Posterior vena cava (tissue), 2 donors: ENCODE measurements around the gene PPP1R3D. TPM values are rescaled to one million over a fixed set of nuclear protein-coding genes. Genes with fewer than 3 reads are reported as not detected.
"Not testable (repeated sequence)": the region's sequence is repeated elsewhere in the genome, so short reads cannot be mapped to it uniquely, and the experiment has no call there.

Experiments used
- DNase-seq: peaks from one replicate; pipeline ENCODE4 v3.0.0-alpha.2; 2020; ENCODE audit warnings: low spot score
- intact Hi-C, 2 donors: fragments of 100-400 bp; cut with DNase I; formaldehyde crosslinking; loops; one replicate each; pipeline versions ENCODE4 v1.14.1 to v1.14.2; 2022 to 2023
- long read RNA-seq, 2 donors: library from polyadenylated mRNA; unstranded; transcript quantifications; one replicate each; pipeline ENCODE4 v2.0.0, GENCODE V29; 2020 to 2021
- total RNA-seq, 2 donors: library from RNA; stranded (reverse); fragmentation: NEBNext Ultra II Directional; extraction: Animal tissue kit (Norgen Biotek cat#: 25700); gene quantifications; one replicate each; pipeline ENCODE4 v1.2.1, GENCODE V29; 2021
- donor health status: DM: yes; HTN: yes; CAD: no.
- donor health status: DM: yes; HTN: yes; CAD: no.

The PPP1R3D gene, protein sequence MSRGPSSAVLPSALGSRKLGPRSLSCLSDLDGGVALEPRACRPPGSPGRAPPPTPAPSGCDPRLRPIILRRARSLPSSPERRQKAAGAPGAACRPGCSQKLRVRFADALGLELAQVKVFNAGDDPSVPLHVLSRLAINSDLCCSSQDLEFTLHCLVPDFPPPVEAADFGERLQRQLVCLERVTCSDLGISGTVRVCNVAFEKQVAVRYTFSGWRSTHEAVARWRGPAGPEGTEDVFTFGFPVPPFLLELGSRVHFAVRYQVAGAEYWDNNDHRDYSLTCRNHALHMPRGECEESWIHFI
- total RNA-seq: 1 to 10 TPM; 7.2 to 9.2 TPM
- long read RNA-seq, donor 1, transcript PPP1R3D-201 (1 exons, 3,630 nt): major isoform, 5 of 5 reads
- long read RNA-seq, donor 1, partial matches to known transcripts: 0 of 5 reads
- long read RNA-seq, donor 1, other reads (novel, unspliced or antisense): 0 of 5 reads
- long read RNA-seq, donor 2, partial matches to known transcripts: 0 of 3 reads
- long read RNA-seq, donor 2, other reads (novel, unspliced or antisense): 0 of 3 reads

DNA sequence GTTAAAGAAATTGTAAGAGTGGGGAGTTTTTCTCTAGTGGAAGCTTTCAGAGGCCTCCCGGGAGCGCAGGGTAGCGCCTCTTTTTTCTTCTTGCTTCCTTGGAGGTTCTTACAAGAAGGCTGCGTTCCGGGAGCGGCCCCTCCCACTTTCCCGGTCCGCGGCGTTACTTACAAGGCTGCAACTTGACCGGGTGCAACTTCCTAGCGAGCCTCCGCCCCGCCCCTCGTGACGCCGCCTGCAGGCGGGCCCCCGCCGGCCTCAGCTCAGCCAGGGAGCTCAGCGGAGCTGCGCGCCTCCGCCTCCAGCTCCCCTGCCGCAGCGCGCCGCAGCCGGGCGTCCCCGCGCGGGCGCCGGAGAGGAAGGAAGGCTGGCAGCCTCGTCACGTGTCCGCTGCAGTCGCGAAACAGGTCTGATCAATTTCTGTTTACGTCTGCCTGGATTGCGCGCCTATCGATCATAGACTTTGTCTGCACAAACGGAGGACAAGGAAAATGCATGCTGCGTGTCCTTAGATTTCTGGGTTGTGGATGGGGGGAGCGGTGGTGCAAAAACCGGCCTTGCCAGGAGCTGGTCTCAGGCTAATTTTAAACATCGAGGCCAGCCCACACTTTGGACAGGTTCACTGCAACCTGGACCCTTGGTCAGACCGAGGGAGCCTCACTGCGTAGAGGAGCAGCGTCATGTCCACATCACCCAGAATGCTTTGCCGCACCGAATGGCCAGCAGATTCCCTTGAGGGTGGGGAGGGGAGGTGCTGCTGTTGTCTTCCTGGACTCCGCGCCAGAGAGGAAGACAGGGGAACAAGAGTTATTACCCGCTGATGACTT lies at the start of gene PPP1R3D, which contains the start of gene FAM217B:
PPP1R3D (minus strand) TSS at position 177 of the 827 bp plus-strand sequence. CDS start 374 bp downstream, outside the sequence.
FAM217B (plus strand) TSS at position 261 of the 827 bp plus-strand sequence. CDS start 3,555 bp downstream, outside the sequence.
- DNase-seq: peak; percentile 99

DNA sequence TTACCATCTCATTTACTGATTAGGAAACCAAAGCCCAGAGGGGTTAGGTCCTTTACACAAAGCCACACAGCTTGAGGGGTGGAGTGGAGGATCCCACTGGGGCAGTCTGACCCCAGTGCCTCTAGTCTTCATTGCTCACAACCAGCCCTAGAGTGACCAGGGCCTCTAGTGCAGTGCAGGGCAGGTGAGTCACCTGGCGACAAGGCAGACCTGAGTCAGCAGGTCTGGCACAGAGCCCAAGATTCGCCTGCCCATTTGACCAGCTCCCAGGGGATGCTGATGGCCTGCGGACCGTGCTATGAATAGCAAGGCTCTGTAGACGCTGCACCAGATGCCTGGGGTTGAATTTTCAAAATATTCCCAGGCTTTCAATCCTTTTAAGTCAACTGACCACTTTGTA lies 48.0 kb upstream of the PPP1R3D start:
- no peak for DNase-seq
- intact Hi-C loops: no loop called here

More for the DNA sequence above, at the start of gene PPP1R3D, which contains the start of gene FAM217B:
- intact Hi-C loops: no loop called here

DNA sequence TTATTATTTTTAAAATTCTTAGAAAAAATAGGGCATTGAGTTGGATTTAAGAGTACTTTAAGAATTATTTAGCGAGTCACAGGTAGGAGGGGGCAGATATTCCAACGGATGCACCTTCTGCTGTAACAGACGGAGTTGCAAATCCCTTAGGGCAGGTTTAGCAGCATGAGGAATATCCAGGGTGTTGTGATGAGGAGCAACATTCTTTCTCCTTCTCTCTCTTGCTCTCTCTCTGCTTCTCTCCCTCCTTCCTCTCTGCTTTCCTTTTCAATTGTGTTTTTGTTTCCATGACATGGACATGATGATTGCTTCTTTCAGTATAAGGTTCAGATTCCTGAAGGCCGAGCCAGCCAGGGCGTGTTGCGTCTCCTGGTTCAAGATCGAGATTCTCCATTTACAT lies 47.0 kb upstream of the PPP1R3D start:
- intact Hi-C loops: no loop called here
- DNase-seq: no peak

DNA sequence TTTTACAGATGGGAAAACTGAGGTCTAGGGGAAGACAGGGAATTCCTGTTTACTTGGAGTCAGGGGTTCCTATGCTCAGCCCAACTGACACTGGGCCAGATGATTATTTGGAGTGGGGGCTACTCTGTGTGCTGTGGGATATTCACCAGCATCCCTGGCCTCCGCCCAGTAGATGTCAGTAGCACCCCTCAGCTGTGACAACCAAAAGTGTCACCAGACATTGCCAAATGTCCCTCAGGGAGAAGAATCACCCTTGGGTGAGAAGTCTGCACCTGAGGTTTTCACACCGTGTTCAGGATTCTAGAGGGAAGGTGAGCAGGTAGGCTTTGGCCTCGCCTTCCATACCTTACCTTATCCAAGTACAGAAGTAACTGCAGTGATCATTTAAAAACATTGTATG lies 45.8 kb upstream of the PPP1R3D start:
- intact Hi-C loops: no loop called here
- no peak for DNase-seq

DNA sequence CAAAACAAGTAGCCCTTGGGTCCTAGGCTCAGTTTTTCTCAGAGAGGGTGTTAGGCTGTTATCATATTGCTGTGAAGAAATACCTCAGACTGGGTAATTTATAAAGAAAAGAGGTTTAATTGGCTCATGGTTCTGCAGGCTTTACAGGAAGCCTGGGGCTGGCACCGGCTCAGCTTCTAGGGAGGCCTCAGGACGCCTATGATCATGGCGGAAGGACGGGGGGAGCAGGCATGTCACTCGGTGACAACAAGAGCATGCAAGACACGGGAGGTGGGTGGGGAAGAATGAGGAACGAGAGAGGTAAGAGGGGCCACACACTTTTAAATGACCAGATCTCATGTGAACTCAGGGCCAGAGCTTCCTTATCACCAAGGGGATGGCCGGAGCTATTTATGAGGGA lies 45.1 kb upstream of the PPP1R3D start:
- intact Hi-C loops: no loop called here
- DNase-seq: no peak

DNA sequence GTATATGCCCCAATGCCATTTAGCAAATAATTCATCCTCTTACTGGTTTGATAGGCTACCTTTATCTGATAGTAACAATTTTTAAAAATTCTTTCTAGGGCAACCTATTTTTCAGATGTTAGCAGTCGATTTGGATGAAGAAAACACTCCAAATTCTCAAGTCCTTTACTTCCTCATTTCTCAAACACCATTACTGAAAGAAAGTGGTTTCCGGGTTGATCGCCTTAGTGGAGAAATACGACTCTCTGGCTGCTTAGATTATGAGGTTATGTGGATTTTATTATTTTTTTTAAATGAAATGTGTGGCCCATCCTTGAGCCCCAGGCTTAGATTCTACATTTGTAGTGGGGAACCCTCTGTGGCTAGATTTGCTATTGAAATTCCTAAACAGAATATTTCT lies 44.4 kb upstream of the PPP1R3D start:
- no peak for DNase-seq
- intact Hi-C loops: no loop called here

DNA sequence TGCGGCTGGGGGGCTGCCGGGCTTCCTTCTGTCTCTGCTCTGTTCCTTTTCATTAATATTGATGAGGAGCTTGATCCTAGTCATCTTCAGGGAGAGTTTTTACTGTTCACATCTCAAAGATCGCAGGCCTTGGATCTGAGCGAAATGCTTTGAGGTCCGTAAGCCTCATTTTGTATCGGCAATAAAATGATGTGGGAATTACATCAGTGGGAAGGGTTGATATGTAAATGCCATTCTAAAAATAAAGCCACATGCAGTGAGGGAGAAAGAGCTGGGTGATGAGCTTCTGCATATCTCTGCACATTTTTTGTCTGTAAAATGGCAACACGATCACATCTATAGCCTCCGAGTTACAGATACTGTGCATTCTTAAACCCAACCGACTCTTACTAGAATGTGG lies 43.0 kb upstream of the PPP1R3D start:
- intact Hi-C loops: no loop called here
- no peak for DNase-seq

DNA sequence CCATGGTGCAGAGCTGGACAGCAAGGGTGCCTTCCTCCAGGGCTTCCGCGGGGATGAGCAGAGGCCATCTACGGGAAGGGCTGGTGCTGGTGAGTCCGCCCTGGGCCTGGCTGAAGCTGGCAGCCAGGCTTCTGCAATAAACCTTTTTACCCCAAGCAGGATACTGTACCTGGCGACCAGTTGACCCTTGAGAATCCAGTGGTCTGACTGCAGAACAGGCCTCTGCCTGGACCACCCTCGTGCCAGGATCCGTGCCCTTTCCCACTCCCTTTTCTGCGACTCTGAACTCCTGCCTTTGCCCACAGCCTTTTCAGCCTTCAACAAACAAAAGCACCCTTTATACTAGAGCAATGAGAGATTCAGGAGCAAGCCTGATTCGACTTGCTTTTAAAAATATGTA lies 37.0 kb upstream of the PPP1R3D start:
- intact Hi-C loops: no loop called here
- DNase-seq: no peak

DNA sequence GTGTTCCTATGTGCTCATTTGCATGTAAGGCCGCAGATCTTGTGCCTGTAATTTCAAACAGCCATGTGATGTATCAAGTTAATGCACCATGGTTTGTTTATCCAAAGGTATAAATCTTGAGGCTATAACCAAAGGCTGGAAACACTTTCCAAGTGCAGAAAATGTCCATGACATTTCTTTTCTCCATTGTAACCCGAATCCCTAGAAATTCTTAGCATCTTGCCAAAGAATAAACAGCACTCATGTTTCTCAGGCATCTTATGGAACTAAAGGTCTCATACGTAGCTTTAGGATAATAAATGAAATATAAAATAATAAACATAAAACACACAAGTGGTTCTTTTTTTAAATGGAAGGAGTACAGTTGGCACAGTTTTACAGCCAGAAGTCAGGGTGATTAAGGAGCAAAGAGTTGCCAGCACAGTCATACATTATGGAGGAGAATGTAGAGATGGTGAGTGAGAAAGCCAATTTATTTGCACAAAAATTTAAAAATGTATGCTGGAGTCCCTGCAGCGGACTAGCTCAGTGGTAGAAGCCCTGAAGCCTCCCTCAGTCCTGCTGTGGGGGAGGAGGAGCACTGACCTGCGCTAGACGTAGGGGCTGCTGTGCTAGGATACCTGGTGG lies 36.2 kb upstream of the PPP1R3D start:
- intact Hi-C loops: no loop called here
- no peak for DNase-seq

DNA sequence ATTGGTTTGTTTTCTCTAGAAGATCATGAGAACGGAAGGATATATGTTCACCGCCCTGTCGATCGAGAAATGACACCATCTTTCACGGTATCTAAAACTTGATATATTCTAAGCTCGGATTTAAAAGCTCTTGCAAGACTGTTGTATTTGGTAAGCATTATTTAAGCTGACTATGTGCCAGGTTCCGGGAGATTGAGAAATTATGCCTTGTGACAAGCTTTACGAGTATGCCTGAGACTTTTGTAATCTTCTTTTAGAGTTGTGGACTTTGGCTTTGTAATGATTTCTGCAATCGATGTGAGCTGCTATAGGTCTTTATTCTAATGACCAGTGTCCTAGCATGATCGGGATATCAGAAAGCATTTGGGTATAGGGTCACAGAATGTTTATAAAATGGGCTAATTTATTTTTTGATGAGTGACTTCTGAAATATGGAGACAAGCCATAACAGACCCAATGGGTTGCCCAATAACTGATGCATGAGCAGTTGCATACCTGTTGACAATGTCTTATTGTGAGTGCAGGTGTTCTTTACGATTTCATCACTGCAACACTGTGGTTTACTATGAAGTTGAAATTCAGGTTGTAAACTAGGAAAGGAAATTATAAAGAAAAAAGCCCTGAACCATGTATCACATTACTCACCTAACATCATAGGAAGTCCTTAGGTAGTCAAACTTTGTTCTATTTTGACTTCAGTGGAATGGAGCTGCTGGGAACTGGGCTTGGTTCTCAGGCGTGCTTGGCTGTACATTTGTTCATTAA lies 32.1 kb upstream of the PPP1R3D start:
- intact Hi-C loops: no loop called here
- DNase-seq: no peak

DNA sequence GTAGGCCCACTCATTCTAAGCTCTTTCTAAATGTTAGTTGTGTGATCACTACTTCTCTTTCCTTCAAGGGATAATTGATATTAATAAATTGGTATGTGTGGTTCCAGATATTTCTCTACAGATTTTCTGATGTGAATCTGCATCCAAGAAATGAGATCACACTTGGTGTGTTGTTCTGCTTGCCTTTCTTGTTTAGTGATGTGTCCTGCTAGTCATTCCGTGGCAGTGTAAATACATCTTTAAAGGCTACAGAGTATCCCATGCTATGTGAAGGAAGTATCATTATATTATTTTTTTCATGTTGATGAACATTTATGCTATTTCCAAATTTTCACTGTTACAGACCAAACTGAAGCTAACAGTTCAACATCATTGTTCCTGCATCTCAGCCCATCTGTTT lies 31.3 kb upstream of the PPP1R3D start:
- intact Hi-C loops: no loop called here

DNA sequence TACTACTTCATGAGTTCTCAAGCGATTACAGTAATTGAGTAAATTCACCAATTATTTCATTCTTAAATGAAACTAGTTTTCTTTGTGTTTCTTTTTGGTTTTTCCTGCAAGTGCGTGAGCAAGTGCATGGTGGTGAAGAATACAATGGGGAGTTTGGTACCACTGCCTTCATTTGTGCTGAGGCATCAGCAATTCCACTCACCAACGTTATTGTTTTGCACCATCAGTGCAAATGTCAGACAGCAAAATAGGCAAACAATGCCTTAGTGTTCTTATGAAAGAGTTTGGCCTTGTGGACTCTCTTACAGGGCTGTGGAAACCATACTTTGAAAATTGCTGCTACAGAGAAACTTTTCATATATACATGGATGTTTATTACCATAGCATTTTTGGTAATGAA lies 26.3 kb upstream of the PPP1R3D start:
- DNase-seq: no peak
- intact Hi-C loops: no loop called here

More for the DNA sequence above, 31.3 kb upstream of the PPP1R3D start:
- DNase-seq: no peak

DNA sequence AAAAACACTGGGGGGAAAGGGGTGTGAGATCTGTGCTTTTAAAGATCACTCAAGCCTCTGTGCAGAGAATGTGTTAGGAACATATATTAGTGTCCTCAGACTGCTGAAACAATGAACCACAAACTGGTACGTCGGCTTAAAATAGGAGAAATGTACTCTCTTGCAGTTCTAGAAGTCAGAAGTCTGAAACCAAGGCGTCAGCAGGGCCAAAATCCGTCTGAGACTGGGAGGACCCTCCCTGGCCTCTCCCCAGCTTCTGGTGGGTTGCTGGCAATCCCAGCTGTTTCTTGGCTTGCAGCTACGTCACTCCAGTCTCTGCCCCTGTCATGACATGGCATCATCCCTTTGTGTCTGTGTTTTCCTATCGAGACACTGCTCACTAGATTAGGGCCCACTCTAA lies 22.1 kb upstream of the PPP1R3D start:
- intact Hi-C loops: no loop called here
- no peak for DNase-seq

DNA sequence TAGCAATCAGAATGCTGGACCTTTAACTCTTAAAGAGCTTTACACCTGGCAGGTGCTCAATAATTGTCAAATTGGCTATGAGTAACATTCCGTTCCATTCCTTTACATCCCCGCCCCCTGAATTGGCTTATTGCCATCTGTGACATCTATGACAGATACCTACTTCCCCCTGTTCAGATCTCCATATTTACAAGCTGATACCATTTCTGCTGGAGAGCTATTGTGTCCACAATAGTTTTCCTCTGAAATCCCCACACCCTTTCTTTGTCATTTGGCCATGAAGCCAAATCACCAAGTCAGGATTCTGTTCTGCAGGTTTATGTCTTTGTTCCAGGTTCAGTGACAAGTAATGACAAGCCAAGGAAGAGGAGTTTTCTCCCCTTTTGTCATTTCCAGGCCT lies 21.3 kb upstream of the PPP1R3D start:
- no peak for DNase-seq

DNA sequence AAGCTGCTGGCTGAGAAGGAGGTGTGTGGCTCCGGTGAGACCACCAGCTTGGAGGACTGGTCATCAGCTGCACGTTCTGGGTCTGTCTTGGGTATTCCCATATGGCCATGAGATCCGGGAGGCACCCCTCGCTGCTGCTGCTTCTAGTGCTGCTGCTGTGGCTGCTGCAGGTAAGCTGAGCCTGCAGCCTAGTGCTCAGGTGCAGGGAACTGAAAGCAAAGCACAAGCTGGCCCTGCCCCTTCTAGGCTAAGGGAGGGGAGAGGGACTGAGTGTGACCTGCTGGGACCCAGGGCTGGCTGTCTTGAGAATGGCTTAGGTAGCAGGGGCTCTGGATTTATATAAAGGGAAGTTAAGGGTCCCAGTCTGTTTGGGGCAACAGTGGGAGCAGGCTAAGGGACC lies 18.5 kb upstream of the PPP1R3D start:
- no peak for DNase-seq
- intact Hi-C loops: no loop called here

More for the DNA sequence above, 21.3 kb upstream of the PPP1R3D start:
- intact Hi-C loops: no loop called here

DNA sequence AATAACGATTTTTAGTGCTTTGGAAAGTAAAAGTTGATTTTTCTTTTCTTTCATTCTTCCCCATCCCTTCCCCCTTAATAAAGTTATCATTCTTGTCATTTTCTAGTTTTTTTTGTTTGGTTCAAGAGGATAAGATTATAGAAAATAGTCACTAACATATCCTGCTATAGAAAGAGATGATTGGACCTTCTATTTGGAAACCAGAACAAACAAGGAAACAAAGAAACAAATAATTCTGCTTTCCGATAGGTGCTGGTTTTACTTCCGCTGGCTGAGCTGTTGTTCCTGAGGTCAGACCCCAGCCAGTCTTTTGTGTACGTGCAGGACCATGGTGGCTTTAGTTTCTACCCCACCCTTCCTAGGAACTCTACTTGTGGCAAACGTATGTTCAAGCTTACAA lies 18.0 kb upstream of the PPP1R3D start, which contains the start of gene CDH26:
CDH26 (plus strand) TSS at position 301 of the 400 bp plus-strand sequence. CDS start 304 bp downstream, outside the sequence.
- intact Hi-C loops: no loop called here
- no peak for DNase-seq

DNA sequence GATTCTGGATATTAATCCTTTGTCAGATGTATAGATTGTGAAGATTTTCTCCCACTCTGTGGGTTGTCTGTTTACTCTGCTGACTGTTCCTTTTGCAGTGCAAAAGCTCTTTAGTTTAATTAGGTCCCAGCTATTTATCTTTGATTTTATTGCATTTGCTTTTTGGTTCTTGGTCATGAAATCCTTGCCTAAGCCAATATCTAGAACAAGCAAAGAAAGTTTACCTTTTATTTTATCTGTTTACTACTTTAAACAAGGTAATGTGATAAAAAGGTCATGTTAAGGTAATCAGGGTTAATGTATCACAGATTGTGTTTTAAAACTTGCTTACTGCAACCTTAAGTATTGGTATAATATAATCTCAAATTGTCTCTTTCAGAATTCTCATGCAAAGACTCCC lies 17.5 kb upstream of the PPP1R3D start:
- DNase-seq, intact Hi-C loops: not testable (repeated sequence)

DNA sequence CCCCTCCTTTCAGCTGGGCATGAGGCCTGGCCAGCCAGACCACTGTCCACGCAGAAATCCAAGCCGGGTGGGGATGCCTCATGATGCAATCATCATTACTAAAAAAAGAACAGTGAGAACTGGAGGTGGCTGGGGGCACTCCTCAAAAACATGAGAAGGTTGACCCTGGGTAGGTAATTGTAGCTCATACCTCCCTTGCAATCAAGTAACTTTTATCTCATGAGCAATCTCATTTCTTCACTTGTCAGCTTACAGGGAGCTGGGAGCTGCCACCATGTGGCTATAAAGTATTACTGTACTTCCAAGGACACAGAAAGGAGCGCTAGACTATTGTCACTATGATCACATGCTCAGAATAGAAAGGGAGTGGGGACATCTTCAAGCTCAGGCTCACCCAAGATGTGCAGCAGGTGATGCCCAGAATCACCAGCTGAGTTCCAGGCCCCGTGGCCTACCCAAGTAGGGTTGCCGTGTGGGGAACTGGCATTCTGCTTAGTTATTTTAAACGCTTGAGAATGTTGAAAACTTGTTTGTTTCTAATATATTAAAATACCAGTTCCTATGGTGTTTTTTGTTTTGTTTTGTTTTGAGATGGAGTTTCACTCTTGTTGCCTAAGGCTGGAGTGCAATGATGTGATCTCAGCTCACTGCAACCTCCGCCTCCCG lies 15.2 kb upstream of the PPP1R3D start:
- intact Hi-C loops: no loop called here
- no peak for DNase-seq
